Measurements from ENCODE around the gene GPER1.

Gene GPER1

GRCh38 chr7:1090686-1091643, 3.1 kb downstream of the GPER1 start:
- DNase-seq = no peak

- DNase-seq = no peak
These were observed 3.7 kb downstream of the GPER1 start for GRCh38 chr7:1091644-1092027.

- no peak for DNase-seq
These were observed 4.3 kb downstream of the GPER1 start for GRCh38 chr7:1092161-1092632.

GRCh38 chr7:1092806-1093501, 5.0 kb downstream of the GPER1 start:
- DNase-seq = no peak

GRCh38 chr7:1093502-1093843, 5.6 kb downstream of the GPER1 start:
- no peak for DNase-seq

- DNase-seq = no peak
These were observed 6.1 kb downstream of the GPER1 start for GRCh38 chr7:1093916-1094508.

- DNase-seq = no peak
These were observed 7.0 kb downstream of the GPER1 start for GRCh38 chr7:1094870-1095269.

- no peak for DNase-seq
These were observed 7.8 kb downstream of the GPER1 start for GRCh38 chr7:1095621-1096155.

GRCh38 chr7:1096156-1097119, 8.5 kb downstream of the GPER1 start:
- no peak for DNase-seq

- no peak for DNase-seq
These were observed 9.2 kb downstream of the GPER1 start for GRCh38 chr7:1097120-1097504.

- DNase-seq = no peak
These were observed 10.6 kb downstream of the GPER1 start for GRCh38 chr7:1098243-1099153.

GRCh38 chr7:1099154-1099542, 11.2 kb downstream of the GPER1 start:
- DNase-seq = no peak

- DNase-seq = no peak
These were observed 11.7 kb downstream of the GPER1 start for GRCh38 chr7:1099637-1100036.

GRCh38 chr7:1100386-1100785, 12.5 kb downstream of the GPER1 start:
- DNase-seq = no peak

- no peak for DNase-seq
These were observed 13.1 kb downstream of the GPER1 start for GRCh38 chr7:1100834-1101562.

- DNase-seq = no peak
These were observed 13.9 kb downstream of the GPER1 start for GRCh38 chr7:1101563-1102431.

- no peak for DNase-seq
These were observed 15.3 kb downstream of the GPER1 start for GRCh38 chr7:1103009-1103788.

- no peak for DNase-seq
These were observed 16.0 kb downstream of the GPER1 start for GRCh38 chr7:1103789-1104515.

Data from effector CD4-positive, alpha-beta T cell (primary cell).